ENCODE results near the gene SGMS1. TPM values are rescaled to one million over a fixed set of nuclear protein-coding genes. Genes with fewer than 3 reads are reported as not detected.

Gene SGMS1
- total RNA-seq, 2 donors from 2014 or later, result 67.0 to 68.2 TPM

GRCh38 chr10:50531388-50532077, 92.2 kb downstream of the SGMS1 start:
- TF ChIP-seq POLR2AphosphoS5 (IDR thresholded peaks at IDR 0.05) (no peak), POLR2A (IDR thresholded peaks at IDR 0.05) (no peak), CTCF (IDR thresholded peaks at IDR 0.05) (no peak)
- DNase-seq (ENCODE audit: low spot score), result no peak
- whole genome bisulfite sequencing, result 76% methylated on average over 5 of the region's 5 CpGs
- Histone ChIP-seq H3K27me3 (replicated peaks; ENCODE audit: insufficient read depth) (no peaks in the 10 kb centered on the region), H3K4me1 (replicated peaks) (no peaks in the 10 kb centered on the region), H3K36me3 (no peaks in the 10 kb centered on the region), H3K4me3 (no peak overlapping the region), H3K9me3 (no peaks in the 10 kb centered on the region), H3K27ac (no peak overlapping the region)
- intact Hi-C loops (cut with DNase I), result no loop called here

GRCh38 chr10:50529660-50530059, 94.1 kb downstream of the SGMS1 start:
- no peaks in the 10 kb centered on the region for H3K4me1 ChIP-seq (replicated peaks)
- no peak overlapping the region for H3K4me3 ChIP-seq
- no peaks in the 10 kb centered on the region for H3K27me3 ChIP-seq (replicated peaks; ENCODE audit: insufficient read depth)
- TF ChIP-seq POLR2AphosphoS5 (IDR thresholded peaks at IDR 0.05), result no peak
- no peak for TF ChIP-seq POLR2A (IDR thresholded peaks at IDR 0.05)
- no peak for TF ChIP-seq CTCF (IDR thresholded peaks at IDR 0.05)
- WGBS, result 90% methylated on average over 5 of the region's 5 CpGs
- no peak for DNase-seq (ENCODE audit: low spot score)
- no peak overlapping the region for H3K27ac ChIP-seq
- H3K36me3 ChIP-seq, result no peaks in the 10 kb centered on the region
- intact Hi-C loops (cut with DNase I), result no loop called here
- H3K9me3 ChIP-seq, result no peaks in the 10 kb centered on the region

- intact Hi-C loops (cut with DNase I), result no loop called here
- Histone ChIP-seq H3K9me3 (no peaks in the 10 kb centered on the region), H3K4me3 (no peak overlapping the region), H3K27ac (no peak overlapping the region), H3K4me1 (replicated peaks) (no peaks in the 10 kb centered on the region), H3K36me3 (no peaks in the 10 kb centered on the region), H3K27me3 (replicated peaks; ENCODE audit: insufficient read depth) (no peaks in the 10 kb centered on the region)
- WGBS, result 87% methylated on average over 2 of the region's 2 CpGs
- TF ChIP-seq POLR2A (IDR thresholded peaks at IDR 0.05) (no peak), POLR2AphosphoS5 (IDR thresholded peaks at IDR 0.05) (no peak), CTCF (IDR thresholded peaks at IDR 0.05) (no peak)
- DNase-seq (ENCODE audit: low spot score), result no peak
These were observed 95.5 kb downstream of the SGMS1 start for GRCh38 chr10:50528206-50528605.

GRCh38 chr10:50527442-50528043, 96.2 kb downstream of the SGMS1 start:
- WGBS, result 71% methylated on average over 7 of the region's 7 CpGs
- H3K27ac ChIP-seq, result no peak overlapping the region
- no peaks in the 10 kb centered on the region for H3K4me1 ChIP-seq (replicated peaks)
- no peak for DNase-seq (ENCODE audit: low spot score)
- H3K27me3 ChIP-seq (replicated peaks; ENCODE audit: insufficient read depth), result no peaks in the 10 kb centered on the region
- no peak overlapping the region for H3K4me3 ChIP-seq
- no peaks in the 10 kb centered on the region for H3K9me3 ChIP-seq
- no peak for TF ChIP-seq POLR2A (IDR thresholded peaks at IDR 0.05)
- no peaks in the 10 kb centered on the region for H3K36me3 ChIP-seq
- intact Hi-C loops (cut with DNase I), result no loop called here

- H3K36me3 ChIP-seq, result no peaks in the 10 kb centered on the region
- H3K4me1 ChIP-seq (replicated peaks), result no peaks in the 10 kb centered on the region
- H3K4me3 ChIP-seq, result no peak overlapping the region
- 95% methylated on average over 4 of the region's 4 CpGs for WGBS
- no peaks in the 10 kb centered on the region for H3K9me3 ChIP-seq
- TF ChIP-seq POLR2A (IDR thresholded peaks at IDR 0.05) (no peak), POLR2AphosphoS5 (IDR thresholded peaks at IDR 0.05) (no peak), CTCF (IDR thresholded peaks at IDR 0.05) (no peak)
- H3K27me3 ChIP-seq (replicated peaks; ENCODE audit: insufficient read depth), result no peaks in the 10 kb centered on the region
- no peak for DNase-seq (ENCODE audit: low spot score)
- H3K27ac ChIP-seq, result no peak overlapping the region
- intact Hi-C loops (cut with DNase I), result no loop called here
These were observed 97.6 kb downstream of the SGMS1 start for GRCh38 chr10:50526185-50526584.

Measured in prostate gland (tissue), 2 donors.